Measurements from ENCODE around the gene PLA2G2D. TPM values are rescaled to one million over a fixed set of nuclear protein-coding genes. Genes with fewer than 3 reads are reported as not detected.

Gene PLA2G2D
- total RNA-seq, 1 donor from 2014 or later, result not detected

GRCh38 chr1:20076710-20077461, 42.5 kb downstream of the PLA2G2D start:
- intact Hi-C loops (cut with DNase I), result loop anchor here (10.0 kb wide), 1 partner anchor 102 kb away; the partner anchor contains the start of gene PLA2G2A
- DNase-seq (ENCODE audit: missing footprints) (no peak), ATAC-seq (no peak)

GRCh38 chr1:20076223-20076622, 43.1 kb downstream of the PLA2G2D start:
- no peak for DNase-seq (ENCODE audit: missing footprints)
- no peak for ATAC-seq
- intact Hi-C loops (cut with DNase I), result loop anchor here (10.0 kb wide), 1 partner anchor 101 kb away; the partner anchor contains the start of gene PLA2G2A

GRCh38 chr1:20075345-20075744, 44.0 kb downstream of the PLA2G2D start:
- intact Hi-C loops (cut with DNase I), result loop anchor here (10.0 kb wide), 1 partner anchor 101 kb away; the partner anchor contains the start of gene PLA2G2A
- DNase-seq (ENCODE audit: missing footprints) (no peak), ATAC-seq (no peak)

- no peak for DNase-seq (ENCODE audit: missing footprints)
- ATAC-seq, result peak; percentile 4
- intact Hi-C loops (cut with DNase I), result loop anchor here (10.0 kb wide), 1 partner anchor 100 kb away; the partner anchor contains the start of gene PLA2G2A
These were observed 44.6 kb downstream of the PLA2G2D start for GRCh38 chr1:20074725-20075171.

GRCh38 chr1:20074055-20074724, 45.1 kb downstream of the PLA2G2D start:
- DNase-seq (ENCODE audit: missing footprints) (no peak), ATAC-seq (no peak)
- intact Hi-C loops (cut with DNase I), result loop anchor here (10.0 kb wide), 1 partner anchor 99 kb away; the partner anchor contains the start of gene PLA2G2A

DNA sequence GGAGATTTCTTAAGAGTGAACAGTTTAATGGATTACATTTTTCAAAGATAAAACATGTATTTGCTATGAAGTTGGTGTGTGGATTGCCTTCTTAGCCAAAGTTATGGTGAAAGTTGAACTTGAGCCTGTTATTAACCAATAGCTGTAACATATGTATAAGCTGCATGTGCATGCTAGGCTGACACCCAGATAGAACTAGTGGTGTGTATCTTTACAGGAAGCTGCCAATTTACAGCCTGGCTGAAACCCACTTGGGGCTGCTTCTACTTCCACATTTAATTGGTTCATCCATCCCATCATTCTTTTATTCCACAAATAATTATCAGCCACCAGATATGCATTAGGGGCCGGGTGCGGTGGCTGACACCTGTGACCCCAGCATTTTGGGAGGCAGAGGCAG, 46.1 kb downstream of the PLA2G2D start:
- DNase-seq (ENCODE audit: missing footprints) (no peak), ATAC-seq (no peak)
- intact Hi-C loops (cut with DNase I), result loop anchor here (10.0 kb wide), 1 partner anchor 98 kb away; the partner anchor contains the start of gene PLA2G2A

GRCh38 chr1:20072771-20073170, 46.6 kb downstream of the PLA2G2D start:
- intact Hi-C loops (cut with DNase I), result loop anchor here (10.0 kb wide), 1 partner anchor 98 kb away; the partner anchor contains the start of gene PLA2G2A
- no peak for ATAC-seq

GRCh38 chr1:20071416-20071815, 47.9 kb downstream of the PLA2G2D start:
- DNase-seq (ENCODE audit: missing footprints), result no peak
- no peak for ATAC-seq
- intact Hi-C loops (cut with DNase I), result loop anchor here (2.0 to 10.0 kb wide), 2 partner anchors 43 to 97 kb away; partner anchors contain the start of gene PLA2G2A

More at GRCh38 chr1:20072771-20073170, 46.6 kb downstream of the PLA2G2D start:
- no peak for DNase-seq (ENCODE audit: missing footprints)

DNA sequence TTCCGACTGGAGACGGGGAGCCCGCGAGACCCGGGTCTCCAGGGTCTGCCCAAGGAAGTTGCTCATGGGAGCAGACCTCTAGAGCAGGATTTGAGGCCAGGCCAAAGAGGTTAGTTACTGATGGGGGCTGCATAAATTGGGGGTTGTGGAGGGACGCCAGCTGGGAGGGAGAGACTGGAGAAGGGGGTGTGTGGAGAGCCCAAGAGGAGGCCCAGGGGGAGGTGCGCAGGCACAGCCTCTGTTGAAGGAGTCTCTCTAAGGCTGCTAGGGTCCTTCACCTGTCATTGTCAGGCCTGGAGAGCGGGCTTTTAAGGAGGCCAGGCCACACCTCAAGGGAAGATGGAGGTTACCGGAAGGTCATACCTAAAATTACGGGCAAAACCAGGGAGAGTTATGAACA, 49.0 kb downstream of the PLA2G2D start:
- DNase-seq (ENCODE audit: missing footprints) (no peak), ATAC-seq (peak; percentile 45)
- intact Hi-C loops (cut with DNase I), result loop anchor here (2.0 to 10.0 kb wide), 2 partner anchors 42 to 96 kb away; partner anchors contain the start of gene PLA2G2A

DNA sequence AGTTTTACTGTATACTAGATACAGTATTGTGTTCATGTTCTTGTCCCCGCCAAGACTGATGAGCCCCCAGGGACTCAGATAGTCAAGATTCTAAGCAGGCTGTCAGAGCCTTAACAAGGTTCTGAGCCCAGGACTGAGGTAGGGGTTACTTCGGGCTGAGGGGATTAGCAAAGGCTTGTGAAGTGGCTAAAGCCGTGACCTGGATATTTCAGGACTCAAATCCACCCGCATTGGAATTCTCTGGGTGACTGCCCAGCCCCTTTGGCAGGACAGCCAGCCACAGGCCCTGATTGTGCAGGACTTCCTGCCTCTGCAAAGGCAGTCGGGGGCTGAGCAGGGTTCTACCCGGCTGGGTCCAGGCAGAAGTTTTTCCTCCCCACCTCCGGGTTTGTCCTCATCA, 49.5 kb downstream of the PLA2G2D start, which contains the start of gene PLA2G5:
PLA2G5 (plus strand) TSS at position 321 of the 400 bp plus-strand sequence. CDS start 14,637 bp downstream, outside the sequence.
- ATAC-seq (peak; percentile 91), DNase-seq (ENCODE audit: missing footprints) (peak; percentile 86)
- intact Hi-C loops (cut with DNase I), result loop anchor here (2.0 to 10.0 kb wide), 2 partner anchors 41 to 95 kb away; partner anchors contain the start of gene PLA2G2A

- intact Hi-C loops (cut with DNase I), result no loop called here
These were observed 50.6 kb downstream of the PLA2G2D start for GRCh38 chr1:20068722-20069121.

DNA sequence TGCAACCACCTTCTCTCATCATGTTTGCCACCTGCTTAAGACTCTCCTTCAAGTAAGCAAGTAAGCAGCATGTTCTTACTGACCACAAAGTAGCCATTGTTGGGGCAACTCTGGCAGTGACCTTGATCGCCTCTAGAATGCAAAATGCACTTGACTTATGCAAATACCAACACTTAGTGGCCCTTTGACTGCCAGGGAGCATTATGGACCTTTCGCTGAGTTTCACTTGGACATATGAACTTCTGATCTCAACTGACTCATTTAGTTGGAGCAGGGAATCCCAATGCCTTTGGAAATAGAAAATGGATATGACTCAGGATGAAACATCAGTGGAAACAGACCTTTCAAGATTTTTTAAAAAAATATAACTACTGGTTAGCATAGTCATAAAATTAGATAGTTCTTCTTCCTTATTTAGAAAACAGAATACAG, 55.5 kb downstream of the PLA2G2D start:
- DNase-seq (ENCODE audit: missing footprints) (no peak), ATAC-seq (no peak)
- intact Hi-C loops (cut with DNase I), result no loop called here

More at GRCh38 chr1:20068722-20069121, 50.6 kb downstream of the PLA2G2D start:
- DNase-seq (ENCODE audit: missing footprints), result no peak
- ATAC-seq, result no peak

Other genes with a start within 250 kb of the PLA2G2D start
- gene OTUD3, start 237.1 kb downstream of the PLA2G2D start, total RNA-seq, result 3.4 TPM
- not detected for gene PLA2G2E, start 195.9 kb downstream of the PLA2G2D start, total RNA-seq
- gene PLA2G2A, start 139.9 kb downstream of the PLA2G2D start, total RNA-seq, result 332 TPM
- gene PLA2G5, start 49.3 kb downstream of the PLA2G2D start, total RNA-seq, result 65.6 TPM
- not detected for gene PLA2G2F, start 19.8 kb upstream of the PLA2G2D start, total RNA-seq
- 1.9 TPM for gene UBXN10, start 66.6 kb upstream of the PLA2G2D start, total RNA-seq
- gene PLA2G2C, start 67.0 kb upstream of the PLA2G2D start, total RNA-seq, result not detected
- gene VWA5B1, start 171.3 kb upstream of the PLA2G2D start, total RNA-seq, result not detected